Neural crest cell (in vitro differentiated cells): Measurements from ENCODE around the gene SSR1. TPM values are rescaled to one million over a fixed set of nuclear protein-coding genes. Genes with fewer than 3 reads are reported as not detected.

Experiments
- DNase-seq: peaks from one replicate; pipeline ENCODE4 v3.0.0; 2021; ENCODE audit warnings: low read depth, mixed read lengths, low spot score
- H3K27ac Mint-ChIP-seq: one replicate; pipeline ENCODE4 v1.8.0; 2021; ENCODE audit warnings: mild to moderate bottlenecking, mixed read lengths; ENCODE audit not compliant: unreplicated experiment
- H3K27me3 Mint-ChIP-seq: 2 replicates; pipeline ENCODE4 v1.8.0; 2021; ENCODE audit warnings: low read depth, mild to moderate bottlenecking, mixed read lengths
- H3K36me3 Mint-ChIP-seq: 2 replicates; pipeline ENCODE4 v1.8.0; 2021; ENCODE audit warnings: low read depth, mild to moderate bottlenecking, mixed read lengths
- H3K4me1 Mint-ChIP-seq: 2 replicates; pipeline ENCODE4 v1.8.0; 2021; ENCODE audit warnings: mixed read lengths
- H3K4me3 Mint-ChIP-seq: one replicate; pipeline ENCODE4 v1.8.0; 2021; ENCODE audit warnings: mild to moderate bottlenecking, mixed read lengths
- H3K9me3 Mint-ChIP-seq: 2 replicates; pipeline ENCODE4 v1.8.0; 2021; ENCODE audit warnings: mixed read lengths
- CTCF ChIP-seq: fragments of 200-600 bp; sonication (generic); conservative IDR thresholded peaks from 2 replicates; pipeline ENCODE4 v1.5.0; 2021; ENCODE audit warnings: antibody characterized with exemption, mild to moderate bottlenecking
- total RNA-seq: library from RNA; stranded (reverse); gene quantifications from 2 replicates; pipeline ENCODE4 v1.2.1, GENCODE V29; 2021

The SSR1 gene
- total RNA-seq, 1 donor from 2014 or later, result 110 TPM

- H3K36me3 Mint-ChIP-seq, result no peaks in the 10 kb centered on the region
- no peaks in the 10 kb centered on the region for H3K4me1 Mint-ChIP-seq
- no peak for TF ChIP-seq CTCF
- DNase-seq, result no peak
- no peaks in the 10 kb centered on the region for H3K9me3 Mint-ChIP-seq
- no peak overlapping the region for H3K27ac Mint-ChIP-seq
- H3K4me3 Mint-ChIP-seq, result no peak overlapping the region
- no peaks in the 10 kb centered on the region for H3K27me3 Mint-ChIP-seq
These were observed 21.7 kb upstream of the SSR1 start for GRCh38 chr6:7334685-7335084.

GRCh38 chr6:7332090-7332745 is 19.2 kb upstream of the SSR1 start:
- Mint-ChIP-seq H3K27ac (no peak overlapping the region), H3K27me3 (no peaks in the 10 kb centered on the region), H3K9me3 (no peaks in the 10 kb centered on the region), H3K4me3 (no peak overlapping the region), H3K4me1 (no peaks in the 10 kb centered on the region), H3K36me3 (no peaks in the 10 kb centered on the region)
- DNase-seq, result no peak
- no peak for TF ChIP-seq CTCF

GRCh38 chr6:7331452-7331851 is 18.5 kb upstream of the SSR1 start:
- Mint-ChIP-seq H3K36me3 (no peaks in the 10 kb centered on the region), H3K4me3 (no peak overlapping the region), H3K9me3 (no peaks in the 10 kb centered on the region), H3K27me3 (no peaks in the 10 kb centered on the region), H3K27ac (peak overlapping the region; percentile 45), H3K4me1 (no peaks in the 10 kb centered on the region)
- no peak for DNase-seq
- TF ChIP-seq CTCF, result no peak

GRCh38 chr6:7328243-7328642 is 15.2 kb upstream of the SSR1 start:
- TF ChIP-seq CTCF, result no peak
- no peaks in the 10 kb centered on the region for H3K36me3 Mint-ChIP-seq
- DNase-seq, result no peak
- no peak overlapping the region for H3K4me3 Mint-ChIP-seq
- no peaks in the 10 kb centered on the region for H3K9me3 Mint-ChIP-seq
- no peak overlapping the region for H3K27ac Mint-ChIP-seq
- H3K27me3 Mint-ChIP-seq, result peaks cover 3% of the 10 kb centered on the region
- H3K4me1 Mint-ChIP-seq, result no peaks in the 10 kb centered on the region

- Mint-ChIP-seq H3K36me3 (no peaks in the 10 kb centered on the region), H3K4me3 (no peak overlapping the region), H3K4me1 (no peaks in the 10 kb centered on the region), H3K9me3 (no peaks in the 10 kb centered on the region), H3K27ac (no peak overlapping the region), H3K27me3 (peaks cover 3% of the 10 kb centered on the region)
- no peak for TF ChIP-seq CTCF
- DNase-seq, result no peak
These were observed 12.8 kb upstream of the SSR1 start for GRCh38 chr6:7325750-7326149.

GRCh38 chr6:7324520-7324919 is 11.5 kb upstream of the SSR1 start:
- no peak for DNase-seq
- Mint-ChIP-seq H3K4me1 (no peaks in the 10 kb centered on the region), H3K27ac (no peak overlapping the region), H3K4me3 (no peak overlapping the region), H3K36me3 (no peaks in the 10 kb centered on the region), H3K9me3 (no peaks in the 10 kb centered on the region), H3K27me3 (peaks cover 3% of the 10 kb centered on the region)
- no peak for TF ChIP-seq CTCF
